LNCaP clone FGC (cell line): ENCODE data around the gene PDE9A.

Experiments
- DNase-seq: peaks from one replicate; pipeline ENCODE4 v3.0.0-alpha.2; 2011; ENCODE audit warnings: low read depth
- H3K4me3 ChIP-seq: 2 replicates; pipeline ENCODE4 v1.5.1; 2011; ENCODE audit warnings: mild to moderate bottlenecking, low read depth, low read length, control low read depth
- TF ChIP-seq, protein P1 (sequence below): IDR thresholded peaks from 2 replicates; pipeline ENCODE4 v1.5.1; 2012; ENCODE audit warnings: mild to moderate bottlenecking; ENCODE audit not compliant: control insufficient read depth, insufficient read depth; ENCODE audit errors: extremely low read depth

The PDE9A gene

DNA sequence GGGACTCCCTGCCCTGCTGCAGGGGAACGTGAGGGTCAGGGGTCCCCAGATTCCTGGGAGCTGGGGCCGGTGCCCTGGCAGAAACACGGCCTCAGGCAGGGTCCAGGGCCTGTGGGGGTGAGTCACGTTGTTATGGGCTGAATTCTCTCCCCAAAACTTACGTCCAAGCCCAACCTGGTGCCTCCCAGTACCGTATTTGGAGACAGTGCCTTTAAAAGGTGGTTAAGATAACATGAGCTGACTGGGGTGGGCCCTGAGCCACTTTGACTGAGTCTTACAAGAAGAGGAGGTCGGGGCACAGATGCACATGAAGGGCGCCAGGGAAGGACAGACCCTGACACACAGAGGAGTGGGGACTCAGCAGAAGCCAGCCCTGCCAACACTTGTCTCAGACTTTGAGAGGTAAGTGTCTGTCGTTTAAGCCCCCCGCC is 126.0 kb downstream of the PDE9A start:
- TF ChIP-seq, protein P1, sequence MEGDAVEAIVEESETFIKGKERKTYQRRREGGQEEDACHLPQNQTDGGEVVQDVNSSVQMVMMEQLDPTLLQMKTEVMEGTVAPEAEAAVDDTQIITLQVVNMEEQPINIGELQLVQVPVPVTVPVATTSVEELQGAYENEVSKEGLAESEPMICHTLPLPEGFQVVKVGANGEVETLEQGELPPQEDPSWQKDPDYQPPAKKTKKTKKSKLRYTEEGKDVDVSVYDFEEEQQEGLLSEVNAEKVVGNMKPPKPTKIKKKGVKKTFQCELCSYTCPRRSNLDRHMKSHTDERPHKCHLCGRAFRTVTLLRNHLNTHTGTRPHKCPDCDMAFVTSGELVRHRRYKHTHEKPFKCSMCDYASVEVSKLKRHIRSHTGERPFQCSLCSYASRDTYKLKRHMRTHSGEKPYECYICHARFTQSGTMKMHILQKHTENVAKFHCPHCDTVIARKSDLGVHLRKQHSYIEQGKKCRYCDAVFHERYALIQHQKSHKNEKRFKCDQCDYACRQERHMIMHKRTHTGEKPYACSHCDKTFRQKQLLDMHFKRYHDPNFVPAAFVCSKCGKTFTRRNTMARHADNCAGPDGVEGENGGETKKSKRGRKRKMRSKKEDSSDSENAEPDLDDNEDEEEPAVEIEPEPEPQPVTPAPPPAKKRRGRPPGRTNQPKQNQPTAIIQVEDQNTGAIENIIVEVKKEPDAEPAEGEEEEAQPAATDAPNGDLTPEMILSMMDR, result no peak
- no peak overlapping the region for H3K4me3 ChIP-seq
- DNase-seq, result no peak

- no peak overlapping the region for H3K4me3 ChIP-seq
- no peak for DNase-seq
- TF ChIP-seq, protein P1, result no peak
Observed at GRCh38 chr21:42780617-42781016, 127.2 kb downstream of the PDE9A start.

GRCh38 chr21:42781150-42781970 is 127.9 kb downstream of the PDE9A start:
- no peak overlapping the region for H3K4me3 ChIP-seq
- DNase-seq, result no peak
- TF ChIP-seq, protein P1, result no peak

DNA sequence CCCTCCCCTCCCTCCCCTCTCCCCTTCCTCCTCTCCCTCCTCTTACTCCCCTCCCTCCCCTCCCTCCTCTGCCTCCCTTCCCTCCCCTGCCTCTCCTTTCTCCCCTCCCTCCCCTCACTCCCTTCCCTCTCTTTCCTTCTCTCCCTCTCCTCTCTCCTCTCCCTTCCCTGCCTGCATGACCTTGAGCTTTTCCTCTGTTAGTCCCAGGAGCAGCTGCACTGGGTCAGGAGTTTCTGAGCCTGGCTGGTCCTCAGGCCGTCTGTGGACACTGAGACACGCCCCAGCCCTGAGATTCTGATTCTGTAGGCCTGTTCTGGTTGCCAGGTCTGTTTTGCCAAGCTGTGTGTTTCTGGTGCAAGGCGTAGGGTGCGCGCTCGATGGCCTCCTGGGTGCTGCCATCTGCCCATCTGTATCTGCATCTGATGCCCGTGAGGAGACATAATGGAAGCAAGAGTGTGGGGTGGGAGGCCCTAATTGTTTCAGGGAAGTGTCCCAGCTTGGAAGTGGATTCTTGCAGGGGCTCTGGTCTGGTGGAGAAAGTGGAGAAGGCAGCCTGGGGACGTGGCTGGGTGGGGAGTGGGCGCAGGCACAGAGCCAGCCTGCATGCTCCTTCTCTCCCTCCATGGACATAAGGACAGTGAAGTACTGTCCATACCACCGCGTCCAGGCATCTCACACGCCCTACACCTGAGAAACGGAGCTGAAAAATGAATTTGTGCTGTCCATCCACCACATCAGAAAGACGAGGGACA is 128.7 kb downstream of the PDE9A start:
- no peak overlapping the region for H3K4me3 ChIP-seq
- no peak for DNase-seq
- TF ChIP-seq, protein P1, result no peak

DNA sequence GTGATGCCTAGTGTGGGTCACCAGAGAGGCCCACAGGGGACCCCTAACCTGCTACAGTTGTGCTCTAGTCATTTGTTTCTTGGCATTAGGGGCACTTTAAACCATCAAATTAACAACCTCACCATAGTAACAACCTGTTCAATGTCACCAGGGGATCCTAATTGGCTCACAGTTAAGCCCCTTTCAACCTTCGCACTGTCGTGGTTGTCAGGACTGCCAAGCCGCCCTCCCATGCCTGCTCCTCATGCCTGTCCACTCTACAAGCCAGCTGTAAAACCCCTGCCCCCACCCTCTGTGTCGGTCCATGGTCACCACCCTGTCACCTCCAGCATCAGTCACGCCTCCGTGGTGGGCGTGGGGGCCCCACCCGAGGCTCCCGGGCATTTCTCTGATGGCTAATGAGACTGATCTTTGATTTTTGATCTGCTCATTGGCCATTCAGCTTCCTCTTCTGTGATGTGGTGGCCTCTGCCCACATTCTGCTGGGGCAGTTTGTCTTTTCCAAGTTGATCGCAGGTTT is 129.4 kb downstream of the PDE9A start:
- no peak overlapping the region for H3K4me3 ChIP-seq
- DNase-seq, result no peak

DNA sequence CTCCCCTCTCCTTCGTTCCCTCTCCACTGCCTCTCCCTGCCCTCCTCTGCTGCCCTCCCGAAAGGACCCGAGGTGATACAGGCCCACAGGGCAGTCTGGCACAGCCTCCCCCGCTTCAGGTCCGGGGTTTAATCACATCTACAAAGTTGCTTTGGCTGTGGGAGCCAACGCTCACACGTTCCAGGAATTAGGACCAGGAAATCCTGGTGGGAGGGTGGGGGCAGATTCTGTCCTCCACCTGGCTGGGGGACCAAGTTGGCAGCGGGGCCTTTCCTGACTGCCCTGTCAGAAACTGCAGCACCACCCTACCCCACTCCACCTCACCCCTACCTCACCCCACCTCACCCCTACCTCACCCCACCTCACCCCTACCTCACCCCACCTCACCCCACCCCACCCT is 130.9 kb downstream of the PDE9A start:
- TF ChIP-seq, protein P1, result no peak
- H3K4me3 ChIP-seq, result no peak overlapping the region

More for the DNA sequence above, 129.4 kb downstream of the PDE9A start:
- TF ChIP-seq, protein P1, result no peak

More for the DNA sequence above, 130.9 kb downstream of the PDE9A start:
- no peak for DNase-seq
